Endothelial cell (in vitro differentiated cells): ENCODE data around the gene RBX1. TPM values are rescaled to one million over a fixed set of nuclear protein-coding genes. Genes with fewer than 3 reads are reported as not detected.
A peak's percentile ranks its signal among the peaks of the same experiment; 100 is the strongest.
"Not testable (repeated sequence)": the region's sequence is repeated elsewhere in the genome, so short reads cannot be mapped to it uniquely, and the experiment has no call there.

ENCODE experiments used
- DNase-seq: peaks from one replicate; pipeline ENCODE4 v3.0.0; 2021; ENCODE audit warnings: low spot score
- H3K27ac Mint-ChIP-seq: one replicate; pipeline ENCODE4 v1.8.0; 2021; ENCODE audit warnings: mixed read lengths, inconsistent platforms; ENCODE audit not compliant: unreplicated experiment
- H3K27me3 Mint-ChIP-seq: one replicate; pipeline ENCODE4 v1.8.0; 2021; ENCODE audit warnings: mild to moderate bottlenecking, moderate library complexity, mixed read lengths, inconsistent platforms; ENCODE audit not compliant: unreplicated experiment
- H3K36me3 Mint-ChIP-seq: one replicate; pipeline ENCODE4 v1.8.0; 2021; ENCODE audit warnings: mild to moderate bottlenecking, low read depth, mixed read lengths, inconsistent platforms; ENCODE audit not compliant: unreplicated experiment
- H3K4me1 Mint-ChIP-seq: one replicate; pipeline ENCODE4 v1.8.0; 2021; ENCODE audit warnings: mild to moderate bottlenecking, mixed read lengths, inconsistent platforms; ENCODE audit not compliant: unreplicated experiment
- H3K4me3 Mint-ChIP-seq: one replicate; pipeline ENCODE4 v1.8.0; 2021; ENCODE audit warnings: mild to moderate bottlenecking, mixed read lengths, inconsistent platforms; ENCODE audit not compliant: unreplicated experiment
- H3K9me3 Mint-ChIP-seq: one replicate; pipeline ENCODE4 v1.8.0; 2021; ENCODE audit warnings: mixed read lengths, inconsistent platforms; ENCODE audit not compliant: unreplicated experiment
- long read RNA-seq: library from polyadenylated mRNA; unstranded; transcript quantifications from one replicate; pipeline ENCODE4 v2.0.0, GENCODE V29; 2020; ENCODE audit not compliant: unreplicated experiment
- total RNA-seq: library from RNA; stranded (reverse); fragmentation: NEBNext Ultra II Directional; extraction: Animal tissue kit (Norgen Biotek cat#: 25700); gene quantifications from one replicate; pipeline ENCODE4 v1.2.1, GENCODE V29; 2021; ENCODE audit not compliant: unreplicated experiment
- TF ChIP-seq, protein P1 (sequence below): fragments of 200-600 bp; sonication (generic); IDR thresholded peaks from one replicate; pipeline ENCODE4 v1.5.0; 2021; ENCODE audit warnings: antibody characterized with exemption; ENCODE audit not compliant: unreplicated experiment

The RBX1 gene
- total RNA-seq: 74.3 TPM
- long read RNA-seq, transcript RBX1-201 (5 exons, 1,188 nt): major isoform, 154 of 167 reads
- long read RNA-seq, partial matches to known transcripts: 3 of 167 reads
- long read RNA-seq, other reads (novel, unspliced or antisense): 10 of 167 reads

DNA sequence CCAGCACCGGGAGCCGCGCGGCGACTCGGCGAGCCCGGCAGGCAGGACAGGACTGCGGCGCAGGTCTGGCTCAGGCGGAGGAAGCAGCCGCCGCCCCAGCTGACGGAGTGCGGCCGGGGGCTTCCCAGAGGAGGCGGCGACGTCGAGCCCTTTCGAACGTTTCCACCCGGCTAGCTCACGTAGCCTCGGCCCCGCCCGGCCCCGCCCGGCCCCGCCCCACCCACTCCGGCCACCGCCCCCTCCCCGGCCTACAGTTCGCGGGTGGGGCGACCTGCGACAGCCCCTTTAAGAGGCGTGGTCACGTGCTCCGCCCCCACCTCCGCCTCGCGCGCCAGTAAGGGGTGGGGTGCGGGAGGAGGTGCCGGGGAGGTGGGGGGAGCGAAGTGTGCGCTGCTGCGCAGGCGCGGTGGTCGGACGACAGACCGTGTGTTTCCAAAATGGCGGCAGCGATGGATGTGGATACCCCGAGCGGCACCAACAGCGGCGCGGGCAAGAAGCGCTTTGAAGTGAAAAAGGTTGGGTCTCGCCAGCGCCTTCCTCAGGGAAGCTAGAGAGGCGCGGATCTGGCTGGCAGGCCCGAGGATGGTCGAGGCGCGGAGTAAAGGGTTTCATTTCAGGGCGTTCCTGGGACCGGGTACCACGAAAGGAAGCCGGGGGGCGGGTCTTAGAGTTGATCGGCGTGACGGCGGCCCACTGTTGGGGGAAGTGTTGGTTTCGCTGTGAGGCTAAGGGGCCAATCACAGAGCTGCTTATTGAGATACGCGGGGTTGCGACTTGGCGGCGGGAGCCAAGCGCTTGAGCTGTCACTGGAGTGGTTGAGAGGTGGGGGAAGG is at the start of gene RBX1:
RBX1 (plus strand) TSS at position 417 of the 833 bp plus-strand sequence; CDS start at position 438, 21 bp downstream.
- H3K27ac Mint-ChIP-seq: peak within 1 kb of the TSS; percentile 95
- H3K27me3 Mint-ChIP-seq: peaks cover 5% of the 10 kb centered on the region
- no peaks in the 10 kb centered on the region for H3K9me3 Mint-ChIP-seq
- peaks cover 4% of the 10 kb centered on the region for H3K36me3 Mint-ChIP-seq
- peak within 1 kb of the TSS; percentile 98 for H3K4me3 Mint-ChIP-seq
- DNase-seq: peak; percentile 98
- peaks cover 14% of the 10 kb centered on the region for H3K4me1 Mint-ChIP-seq
- TF ChIP-seq, protein P1, sequence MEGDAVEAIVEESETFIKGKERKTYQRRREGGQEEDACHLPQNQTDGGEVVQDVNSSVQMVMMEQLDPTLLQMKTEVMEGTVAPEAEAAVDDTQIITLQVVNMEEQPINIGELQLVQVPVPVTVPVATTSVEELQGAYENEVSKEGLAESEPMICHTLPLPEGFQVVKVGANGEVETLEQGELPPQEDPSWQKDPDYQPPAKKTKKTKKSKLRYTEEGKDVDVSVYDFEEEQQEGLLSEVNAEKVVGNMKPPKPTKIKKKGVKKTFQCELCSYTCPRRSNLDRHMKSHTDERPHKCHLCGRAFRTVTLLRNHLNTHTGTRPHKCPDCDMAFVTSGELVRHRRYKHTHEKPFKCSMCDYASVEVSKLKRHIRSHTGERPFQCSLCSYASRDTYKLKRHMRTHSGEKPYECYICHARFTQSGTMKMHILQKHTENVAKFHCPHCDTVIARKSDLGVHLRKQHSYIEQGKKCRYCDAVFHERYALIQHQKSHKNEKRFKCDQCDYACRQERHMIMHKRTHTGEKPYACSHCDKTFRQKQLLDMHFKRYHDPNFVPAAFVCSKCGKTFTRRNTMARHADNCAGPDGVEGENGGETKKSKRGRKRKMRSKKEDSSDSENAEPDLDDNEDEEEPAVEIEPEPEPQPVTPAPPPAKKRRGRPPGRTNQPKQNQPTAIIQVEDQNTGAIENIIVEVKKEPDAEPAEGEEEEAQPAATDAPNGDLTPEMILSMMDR: no peak

GRCh38 chr22:40904101-40904500 is 47.1 kb upstream of the RBX1 start:
- H3K9me3 Mint-ChIP-seq: no peaks in the 10 kb centered on the region
- peaks cover 2% of the 10 kb centered on the region for H3K27me3 Mint-ChIP-seq
- peaks cover 13% of the 10 kb centered on the region for H3K36me3 Mint-ChIP-seq
- TF ChIP-seq, protein P1: no peak
- H3K27ac Mint-ChIP-seq: no peak overlapping the region
- H3K4me1 Mint-ChIP-seq: no peaks in the 10 kb centered on the region
- no peak for DNase-seq
- H3K4me3 Mint-ChIP-seq: no peak overlapping the region

- TF ChIP-seq, protein P1: no peak
- H3K9me3 Mint-ChIP-seq: no peaks in the 10 kb centered on the region
- DNase-seq: no peak
- no peak overlapping the region for H3K4me3 Mint-ChIP-seq
- H3K27me3 Mint-ChIP-seq: peaks cover 2% of the 10 kb centered on the region
- H3K4me1 Mint-ChIP-seq: no peaks in the 10 kb centered on the region
- H3K36me3 Mint-ChIP-seq: peaks cover 26% of the 10 kb centered on the region
- H3K27ac Mint-ChIP-seq: no peak overlapping the region
These were observed 42.3 kb upstream of the RBX1 start for GRCh38 chr22:40908895-40909294.

GRCh38 chr22:40911772-40912171 is 39.4 kb upstream of the RBX1 start:
- Mint-ChIP-seq H3K36me3 (peaks cover 30% of the 10 kb centered on the region), H3K27me3 (no peaks in the 10 kb centered on the region), H3K4me1 (no peaks in the 10 kb centered on the region), H3K9me3 (no peaks in the 10 kb centered on the region), H3K27ac (no peak overlapping the region), H3K4me3 (no peak overlapping the region)
- TF ChIP-seq, protein P1: no peak
- no peak for DNase-seq

GRCh38 chr22:40912987-40913386 is 38.2 kb upstream of the RBX1 start:
- not testable (repeated sequence) for H3K27ac Mint-ChIP-seq, H3K4me3 Mint-ChIP-seq, DNase-seq, H3K9me3 Mint-ChIP-seq, H3K27me3 Mint-ChIP-seq, H3K4me1 Mint-ChIP-seq
- H3K36me3 Mint-ChIP-seq: peaks cover 25% of the 10 kb centered on the region
